Occipital lobe (tissue), 2 donors: ENCODE measurements around the gene INPP4B. TPM values are rescaled to one million over a fixed set of nuclear protein-coding genes. Genes with fewer than 3 reads are reported as not detected.

ENCODE experiments used
- DNase-seq: peaks from one replicate; lab custom pipeline; 2025; lab: John Stamatoyannopoulos, UW
- total RNA-seq: library from RNA; depleted of rRNA; stranded (reverse); fragments of >200 nt; gene quantifications from one replicate; pipeline ENCODE4 v1.2.3, GENCODE V29; 2014

Gene INPP4B
- total RNA-seq, 1 donor from 2014 or later: 6.7 TPM

DNA sequence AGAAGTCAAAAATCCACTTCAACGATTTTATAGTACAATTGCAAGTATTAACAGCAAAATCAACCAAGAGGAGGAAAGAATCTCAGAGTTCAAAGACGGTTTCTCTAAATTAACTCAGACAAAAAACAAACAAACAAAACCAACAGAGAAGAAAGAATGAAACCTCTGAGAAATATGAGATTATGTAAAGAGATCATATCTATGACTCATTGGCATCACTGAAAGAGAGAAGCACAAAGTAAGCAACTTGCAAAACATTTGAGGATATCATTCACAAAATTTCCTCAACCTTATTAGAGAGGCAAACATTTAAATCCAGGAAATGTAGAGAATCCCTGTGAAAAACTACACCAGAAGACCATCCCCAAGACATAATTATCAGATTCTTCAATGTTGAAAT is 370.4 kb downstream of the INPP4B start:
- DNase-seq: no peak

GRCh38 chr4:142474398-142475087 is 371.6 kb downstream of the INPP4B start:
- DNase-seq: no peak

GRCh38 chr4:142473960-142474338 is 372.2 kb downstream of the INPP4B start:
- no peak for DNase-seq

- no peak for DNase-seq
Observed at GRCh38 chr4:142473218-142473959, 372.7 kb downstream of the INPP4B start.

DNA sequence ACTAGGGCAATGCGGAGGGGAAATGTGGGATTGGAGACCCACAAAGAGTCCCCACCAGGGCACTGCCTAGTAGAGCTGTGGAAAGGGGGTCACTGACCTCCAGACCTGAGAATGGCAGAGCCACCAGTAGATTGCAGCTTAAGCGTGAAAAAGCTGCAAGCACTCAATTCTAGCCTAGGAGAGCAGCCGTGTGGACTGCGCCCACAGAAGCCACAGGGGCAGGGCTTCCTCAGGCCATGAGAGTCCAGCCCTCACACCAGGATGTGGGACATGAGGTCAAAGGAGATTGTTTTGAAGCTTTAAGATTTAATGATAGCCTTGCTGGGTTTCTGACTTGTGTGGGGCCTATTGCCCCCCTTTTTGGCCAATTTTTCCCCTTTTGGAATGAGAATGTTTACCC is 379.0 kb downstream of the INPP4B start:
- no peak for DNase-seq

DNA sequence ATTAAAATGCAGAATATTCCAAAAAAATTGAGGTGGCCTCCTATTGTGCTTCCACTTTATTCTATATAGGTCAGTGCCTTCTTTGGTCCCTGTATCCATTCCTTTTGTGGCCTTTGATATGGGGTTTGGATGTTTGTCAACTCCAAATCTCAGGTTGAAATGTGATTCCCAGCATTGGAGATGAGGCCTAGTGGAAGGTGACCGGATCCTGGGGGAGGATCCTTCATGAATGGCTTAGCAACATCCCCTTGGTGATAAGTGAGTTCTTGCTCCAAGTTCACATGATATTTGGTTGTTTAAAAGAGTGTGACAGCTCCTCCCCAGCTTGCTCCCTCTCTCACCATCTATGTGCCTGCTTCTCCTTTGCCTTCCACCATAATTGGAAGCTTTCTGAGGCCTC is 380.6 kb downstream of the INPP4B start:
- DNase-seq: no peak

GRCh38 chr4:142463206-142463605 is 382.9 kb downstream of the INPP4B start:
- no peak for DNase-seq

GRCh38 chr4:142452161-142452855 is 393.8 kb downstream of the INPP4B start:
- no peak for DNase-seq

DNA sequence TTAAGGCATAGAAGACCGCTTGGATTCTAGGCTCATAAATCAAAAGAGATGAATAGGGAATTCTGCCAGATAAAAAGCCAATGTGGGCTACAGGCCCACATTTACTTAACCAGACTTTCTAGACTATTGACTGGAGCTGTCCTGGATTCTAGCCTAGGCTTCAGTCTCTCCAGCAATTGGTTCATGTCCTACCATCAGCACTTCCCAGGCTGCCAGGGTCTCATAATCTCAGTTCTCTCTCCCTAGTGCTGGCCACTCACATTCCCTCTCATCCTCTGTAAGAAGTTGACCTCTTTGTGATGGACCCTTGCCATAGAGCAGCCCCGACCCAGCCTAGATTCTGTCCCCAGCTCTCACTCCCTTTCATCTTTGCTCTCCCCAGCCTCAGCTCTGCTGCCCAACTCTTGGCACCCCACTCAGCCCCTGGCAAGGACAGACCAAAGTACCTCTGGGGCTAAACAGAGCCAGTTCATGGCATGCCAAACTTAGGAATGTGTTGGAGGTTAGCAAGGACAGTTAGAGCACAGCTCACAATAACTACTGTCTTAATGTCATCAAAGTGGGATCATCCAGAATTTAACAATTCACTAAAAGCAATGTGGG is 396.2 kb downstream of the INPP4B start:
- DNase-seq: no peak

DNA sequence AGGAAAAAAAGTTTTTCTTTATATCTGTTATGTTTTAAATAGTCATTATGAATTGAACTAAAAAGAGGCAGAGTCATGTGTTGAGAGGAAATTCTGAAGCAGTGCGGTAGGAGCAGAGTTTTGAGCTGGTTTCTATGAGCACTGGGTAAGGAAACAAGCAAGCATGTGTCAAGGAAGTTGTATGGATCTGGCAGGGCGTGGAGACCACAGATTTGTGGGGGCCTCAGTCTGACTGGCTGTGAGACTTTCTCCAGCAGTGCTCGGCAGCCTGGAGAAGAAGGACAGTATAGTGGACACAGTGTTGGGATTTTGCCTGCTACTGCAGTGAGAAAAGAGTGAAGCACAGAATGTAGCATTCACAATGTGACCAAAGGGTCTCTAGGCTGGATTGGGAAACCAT is 399.1 kb downstream of the INPP4B start:
- DNase-seq: no peak

GRCh38 chr4:142443469-142443868 is 402.6 kb downstream of the INPP4B start:
- DNase-seq: no peak

DNA sequence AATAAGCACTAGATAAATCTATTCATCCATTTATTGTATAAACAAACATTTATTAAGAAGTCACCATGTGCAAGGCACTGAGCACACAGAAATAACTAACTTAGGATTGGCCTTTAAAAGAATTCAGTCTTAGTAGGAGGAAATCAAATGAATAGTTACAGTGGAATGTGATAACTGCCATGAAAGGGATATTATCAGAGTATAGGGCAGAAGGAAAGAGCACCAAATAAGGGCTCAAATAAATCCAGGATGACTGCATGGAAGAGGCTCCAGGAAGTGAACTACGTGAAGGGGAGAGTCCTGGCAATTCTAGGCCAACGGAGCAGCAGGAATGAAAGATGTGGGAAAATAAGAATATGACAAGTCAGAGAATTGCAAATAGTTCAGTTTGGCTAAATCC is 406.0 kb downstream of the INPP4B start:
- no peak for DNase-seq

DNA sequence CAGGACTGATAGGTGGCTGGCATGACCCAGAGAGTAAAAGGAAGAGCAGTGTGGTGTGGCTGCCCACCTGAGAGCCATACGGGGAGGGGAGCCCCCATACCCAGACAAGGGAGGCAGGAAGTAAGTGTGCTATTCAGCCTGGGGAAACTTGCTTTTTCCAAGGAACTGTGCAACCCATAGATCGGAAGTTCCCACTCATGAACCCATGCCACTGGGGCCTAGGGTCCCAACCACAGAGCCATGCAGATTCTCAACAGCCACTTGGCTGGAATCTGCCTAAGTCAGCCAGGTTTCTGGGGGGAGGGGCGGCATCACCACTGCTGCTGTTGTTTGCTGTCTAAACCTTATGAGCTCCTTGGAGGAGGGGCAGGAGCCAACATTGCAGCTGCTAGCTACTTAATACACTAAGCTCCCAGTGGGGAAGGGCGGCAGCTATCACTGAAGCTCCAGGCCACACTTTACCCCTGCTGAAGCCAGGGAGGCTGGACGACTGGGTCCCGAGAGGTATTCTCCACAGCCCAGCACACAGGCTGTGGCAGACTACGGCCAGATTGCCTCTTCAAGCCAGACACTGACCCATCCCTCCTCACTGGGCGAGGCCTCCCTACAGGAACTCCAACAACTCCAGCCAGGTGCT is 410.4 kb downstream of the INPP4B start:
- no peak for DNase-seq

DNA sequence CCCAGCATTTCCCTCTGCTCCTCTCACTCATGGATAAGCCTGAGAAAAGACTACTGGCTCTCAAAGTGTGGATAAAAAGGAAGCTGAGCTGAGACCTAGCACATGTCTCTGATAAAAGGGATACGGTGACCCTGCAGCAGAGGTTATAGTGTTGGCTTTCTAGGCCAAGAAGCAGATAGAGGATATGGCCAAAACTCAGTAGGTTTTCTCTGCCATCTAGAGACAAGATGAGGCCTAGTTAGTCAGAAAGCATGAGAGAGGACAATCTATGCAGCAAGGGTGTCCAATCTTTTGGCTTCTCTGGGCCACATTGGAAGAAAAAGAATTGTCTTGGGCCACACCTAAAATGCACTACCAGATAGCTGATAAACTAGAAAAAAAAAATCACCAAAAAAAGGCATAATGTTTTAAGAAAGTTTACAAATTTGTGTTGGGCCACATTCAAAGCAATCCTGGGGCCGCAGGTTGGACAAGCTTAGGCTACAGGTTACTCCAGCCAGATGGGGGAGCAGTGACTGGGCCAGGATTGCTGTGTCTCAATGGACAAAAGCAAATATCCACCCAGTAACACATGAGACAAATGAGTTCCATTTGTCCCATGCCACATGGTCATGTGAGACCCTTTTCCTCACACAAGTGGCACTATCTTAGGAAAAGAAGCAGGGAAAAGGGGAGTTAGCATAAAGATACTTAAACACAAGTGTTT is 411.4 kb downstream of the INPP4B start:
- DNase-seq: no peak

GRCh38 chr4:142428715-142429114 is 417.4 kb downstream of the INPP4B start:
- no peak for DNase-seq

DNA sequence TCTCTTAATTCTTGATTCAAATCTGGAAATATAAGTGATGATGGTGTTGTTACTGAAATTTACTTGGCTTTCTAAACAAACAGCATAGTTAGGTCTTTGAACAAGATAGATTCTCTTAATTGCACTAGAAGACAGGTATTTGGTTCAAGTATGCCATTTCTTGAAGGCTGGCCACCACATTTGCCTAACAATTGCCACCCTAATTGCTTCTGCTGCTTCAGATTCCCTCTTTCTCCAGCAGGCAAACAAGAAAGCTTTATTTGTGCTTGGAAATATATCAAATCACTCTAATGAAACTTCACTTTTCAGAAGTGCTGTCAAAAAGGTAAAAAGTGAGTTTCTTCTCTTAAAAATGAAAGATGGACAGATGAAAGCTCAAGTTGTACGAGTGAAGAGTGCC is 418.6 kb downstream of the INPP4B start:
- DNase-seq: no peak

DNA sequence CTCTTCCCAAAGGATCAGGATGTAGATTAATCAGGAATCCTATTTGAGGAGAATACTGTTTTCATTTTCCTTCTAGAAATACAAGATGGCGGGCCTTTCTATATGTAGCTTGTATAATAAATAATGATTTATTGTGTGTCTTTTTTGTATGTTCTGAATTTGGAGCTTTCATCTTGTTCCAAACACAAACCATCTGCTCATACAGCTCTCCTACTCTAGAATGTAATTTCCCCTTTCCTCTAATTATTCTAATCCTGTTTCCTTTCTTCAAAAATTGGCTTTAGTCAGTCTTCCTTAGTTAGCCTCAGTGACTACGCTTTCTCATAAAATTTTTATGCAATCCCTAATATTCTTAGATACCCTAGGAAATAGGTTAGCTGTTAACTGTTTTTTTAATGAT is 422.2 kb downstream of the INPP4B start:
- no peak for DNase-seq

DNA sequence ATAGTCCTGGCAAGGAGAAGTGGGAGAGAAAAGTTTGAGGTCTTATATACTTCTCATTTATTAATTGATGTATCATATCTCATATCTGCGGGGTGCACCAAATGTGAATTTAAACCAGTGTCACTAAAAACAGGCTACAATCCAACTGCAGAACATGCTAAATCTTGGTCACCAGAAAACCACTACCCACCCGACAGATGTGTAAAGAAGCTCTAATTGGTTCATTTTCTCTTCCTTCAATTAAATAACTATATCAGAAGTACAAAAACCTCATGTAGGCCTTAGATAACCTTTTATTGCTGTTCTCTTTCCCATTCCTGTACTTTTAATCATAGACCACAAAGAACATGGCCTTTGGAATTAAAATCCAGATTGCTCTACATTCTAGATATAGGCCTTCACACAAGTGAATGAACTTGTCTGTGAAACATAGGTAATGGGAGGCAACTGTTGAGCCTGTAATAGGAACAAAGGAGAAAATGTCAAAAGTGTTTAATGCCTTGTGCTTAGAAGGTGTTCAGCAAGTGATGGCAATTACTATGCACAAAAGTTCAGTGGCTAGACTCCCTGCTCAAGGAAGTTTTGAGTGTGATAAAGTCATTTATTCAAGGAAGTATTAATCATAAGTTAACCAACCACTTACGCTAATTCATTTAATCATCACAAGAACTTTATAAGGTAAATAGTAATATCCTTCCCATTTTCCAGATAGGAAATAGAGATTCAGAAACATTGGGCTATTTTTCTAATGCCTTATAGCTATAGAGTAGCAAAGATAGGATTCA is 425.6 kb downstream of the INPP4B start:
- DNase-seq: no peak

DNA sequence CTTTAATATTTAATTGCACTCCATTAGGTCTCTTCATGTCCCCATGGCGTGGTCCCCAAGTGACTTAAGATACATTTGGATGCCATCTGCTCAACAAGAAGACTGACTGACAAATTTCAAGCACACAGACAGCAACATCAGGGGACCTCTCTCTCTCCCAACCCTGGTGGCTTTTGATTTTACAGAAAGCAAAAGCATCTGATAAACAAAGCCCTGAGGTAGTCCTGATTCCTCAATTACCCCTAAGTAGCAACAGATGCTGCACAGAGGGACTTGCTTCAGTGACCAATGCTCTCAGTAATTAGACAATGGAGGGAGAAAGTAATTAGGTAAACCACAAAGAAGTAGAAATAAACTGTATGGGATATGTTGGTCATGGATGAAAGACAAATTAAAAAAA is 426.4 kb downstream of the INPP4B start:
- no peak for DNase-seq

DNA sequence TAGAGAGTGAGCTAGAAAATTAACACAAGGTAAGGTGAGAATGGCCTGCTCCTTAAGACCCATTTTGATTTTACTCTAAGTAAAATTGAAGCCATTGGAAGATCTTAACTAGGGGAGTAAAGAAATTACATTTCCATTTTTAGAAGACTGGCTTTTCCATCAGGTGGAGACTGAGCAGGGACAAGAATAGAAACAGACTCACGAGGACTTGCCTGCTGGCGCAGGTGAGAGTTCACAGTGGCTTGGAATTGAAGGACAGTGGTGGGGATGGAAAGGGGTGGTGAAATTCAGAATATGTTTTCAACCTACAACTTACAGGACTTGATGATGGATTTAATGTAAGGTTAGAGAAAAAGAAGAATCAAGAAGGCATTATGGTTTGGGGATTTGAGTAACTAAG is 427.4 kb downstream of the INPP4B start:
- no peak for DNase-seq
